HCT116 (cell line): ENCODE results near the gene CSAD. TPM values are rescaled to one million over a fixed set of nuclear protein-coding genes. Genes with fewer than 3 reads are reported as not detected.

ENCODE experiments used
- ATAC-seq: fragments of 200-7000 bp; cut with Tn5 transposase; 2 replicates; pipeline ENCODE4 v1.9.1; 2020; ENCODE audit warnings: mild to moderate bottlenecking, moderate library complexity
- BruUV-seq: library from RNA; stranded (reverse); fragments of 400-500 nt; replicated peaks from 2 replicates; lab custom pipeline; 2021; lab: Mats Ljungman, UMichigan
- CTCF ChIA-PET: fragments of 300-600 bp; sonication (Branson Sonifier 250); formaldehyde crosslinking; loops from one replicate; lab custom pipeline; 2021; ENCODE audit warnings: antibody characterized with exemption; lab: Charles Lee
- POLR2A ChIA-PET: fragments of 300-600, 350-600 bp; sonication (Branson Sonifier 250); formaldehyde crosslinking; loops from one replicate; lab custom pipeline; 2021; ENCODE audit warnings: antibody characterized with exemption; lab: Charles Lee
- RAD21 ChIA-PET, 2 experiments: fragments of 300-600 bp; sonication (Branson Sonifier 250); formaldehyde crosslinking; loops; one replicate each; lab custom pipeline; 2023; ENCODE audit warnings: low total read pairs in 2 of 2; ENCODE audit not compliant: uncharacterized antibody in 2 of 2, unreplicated experiment in 2 of 2, low non-redundant PET in 1 of 2; lab: Charles Lee
- DNase-seq: peaks from one replicate; pipeline ENCODE4 v3.0.0-alpha.2; 2010; ENCODE audit warnings: low read depth, low spot score
- H2AFZ ChIP-seq: fragments of 200-600 bp; shearing (Covaris generic), sonication (generic); 2 replicates; pipeline ENCODE4 v1.6.1; 2017; ENCODE audit warnings: low read depth, mixed run types, mixed read lengths, antibody characterized with exemption, low read length; ENCODE audit not compliant: poor library complexity, severe bottlenecking
- H3K27ac ChIP-seq: 2 replicates; pipeline ENCODE4 v1.5.1; 2012; ENCODE audit warnings: low read depth, low read length
- H3K27me3 ChIP-seq: fragments of 200-600 bp; sonication (generic); 2 replicates; pipeline ENCODE4 v1.6.1; 2016; ENCODE audit warnings: mixed run types, low read length, mixed read lengths; ENCODE audit not compliant: insufficient read depth
- H3K36me3 ChIP-seq, 2 experiments: fragments of 200-500 bp in 1 of 2; fragments of 200-600 bp in 1 of 2; sonication (Bioruptor generic) in 1 of 2; sonication (generic) in 1 of 2; 2 replicates each; pipeline versions ENCODE4 v1.5.1 to v1.6.1; 2014 to 2016; ENCODE audit warnings: low read length in 2 of 2, inconsistent platforms in 1 of 2, mixed read lengths in 1 of 2, mixed run types in 1 of 2; ENCODE audit not compliant: insufficient read depth in 2 of 2, control insufficient read depth in 1 of 2
- H3K4me1 ChIP-seq, 2 experiments: fragments of 200-600 bp in 1 of 2; sonication (generic) in 1 of 2; 2 replicates each; pipeline versions ENCODE4 v1.5.1 to v1.6.1; 2012 to 2017; ENCODE audit warnings: low read length in 2 of 2, inconsistent platforms in 1 of 2, mild to moderate bottlenecking in 1 of 2, mixed read lengths in 1 of 2, mixed run types in 1 of 2, moderate library complexity in 1 of 2; ENCODE audit not compliant: insufficient read depth in 2 of 2, control insufficient read depth in 1 of 2
- H3K4me2 ChIP-seq: fragments of 200-600 bp; sonication (generic); 2 replicates; pipeline ENCODE4 v1.6.1; 2017; ENCODE audit warnings: mixed run types, low read length, mixed read lengths
- H3K4me3 ChIP-seq, 2 experiments: fragments of 200-600 bp in 1 of 2; sonication (generic) in 1 of 2; replicated peaks in 1 of 2; 2 replicates each; pipeline ENCODE4 v1.5.1; 2011 to 2016; ENCODE audit warnings: low read length in 2 of 2, control low read depth in 1 of 2, low read depth in 1 of 2, mild to moderate bottlenecking in 1 of 2, mixed read lengths in 1 of 2, mixed run types in 1 of 2
- H3K79me2 ChIP-seq: fragments of 200-600 bp; sonication (generic); 2 replicates; pipeline ENCODE4 v1.6.1; 2017; ENCODE audit warnings: mild to moderate bottlenecking, mixed run types, low read length, moderate library complexity, mixed read lengths; ENCODE audit not compliant: insufficient read depth
- H3K9ac ChIP-seq: fragments of 200-600 bp; sonication (generic); 2 replicates; pipeline ENCODE4 v1.6.1; 2016; ENCODE audit warnings: low read length, mixed read lengths
- H3K9me2 ChIP-seq: fragments of 200-600 bp; sonication (generic), shearing (Covaris generic); 2 replicates; pipeline ENCODE4 v1.6.1; 2017; ENCODE audit warnings: mixed run types, mild to moderate bottlenecking, moderate library complexity; ENCODE audit not compliant: insufficient read depth
- H3K9me3 ChIP-seq, 2 experiments: fragments of 200-500 bp in 1 of 2; fragments of 200-600 bp in 1 of 2; sonication (Bioruptor generic) in 1 of 2; sonication (generic) in 1 of 2; 2 replicates each; pipeline ENCODE4 v1.6.1; 2014 to 2017; ENCODE audit warnings: low read length in 2 of 2, mixed read lengths in 2 of 2, inconsistent platforms in 1 of 2, low read depth in 1 of 2, mild to moderate bottlenecking in 1 of 2, mixed run types in 1 of 2, moderate library complexity in 1 of 2; ENCODE audit not compliant: control insufficient read depth in 1 of 2, insufficient read depth in 1 of 2
- H4K20me1 ChIP-seq: fragments of 200-600 bp; sonication (generic), shearing (Covaris generic); 2 replicates; pipeline ENCODE4 v1.6.1; 2017; ENCODE audit warnings: mixed run types, mild to moderate bottlenecking, moderate library complexity; ENCODE audit not compliant: insufficient read depth
- CBX3 ChIP-seq: IDR thresholded peaks from 2 replicates; pipeline ENCODE4 v1.6.1; 2012; ENCODE audit warnings: low read depth
- JUND ChIP-seq: IDR thresholded peaks from 2 replicates; pipeline ENCODE4 v1.6.1; 2012
- MAX ChIP-seq: IDR thresholded peaks from 2 replicates; pipeline ENCODE4 v1.6.1; 2012
- RAD21 ChIP-seq: IDR thresholded peaks from 2 replicates; pipeline ENCODE4 v1.6.1; 2012; ENCODE audit warnings: low read depth, mild to moderate bottlenecking
- SRF ChIP-seq: IDR thresholded peaks from 2 replicates; pipeline ENCODE4 v1.6.1; 2012; ENCODE audit warnings: low read depth
- YY1 ChIP-seq: IDR thresholded peaks from 2 replicates; pipeline ENCODE4 v1.6.1; 2011; ENCODE audit warnings: low read length, low read depth, moderate library complexity, mild to moderate bottlenecking; ENCODE audit not compliant: insufficient replicate concordance; ENCODE audit errors: extremely low read depth
- intact Hi-C: fragments of 100-400 bp; cut with micrococcal nuclease; formaldehyde crosslinking; loops from 2 replicates; pipeline ENCODE4 v1.10.0; 2022
- total RNA-seq: library from RNA; stranded (reverse); gene quantifications from one replicate; pipeline ENCODE4 v1.2.1, GENCODE V29; 2021; ENCODE audit not compliant: unreplicated experiment

CSAD gene
- total RNA-seq, 1 experiment from 2014 or later, result 20.3 TPM

- no peaks in the 10 kb centered on the region for H3K9me3 ChIP-seq
- TF ChIP-seq MAX, result no peak
- ChIA-PET CTCF (interaction anchor here (1.0 kb wide), 1 partner anchor 18 kb away, joined by 3 read pairs; no protein-coding TSS in a partner anchor), RAD21 (no interaction called here), POLR2A (interaction anchor here (1.3 kb wide), 1 partner anchor 11 kb away, joined by 3 read pairs; no protein-coding TSS in a partner anchor)
- H3K79me2 ChIP-seq, result no peaks in the 10 kb centered on the region
- no peak overlapping the region for H3K9ac ChIP-seq
- H2AFZ ChIP-seq, result no peak overlapping the region
- H4K20me1 ChIP-seq, result no peaks in the 10 kb centered on the region
- no peak overlapping the region for H3K27ac ChIP-seq
- peaks cover 7 to 13% of the 10 kb centered on the region in 2 experiments; a peak in 3 of 4 replicates for H3K4me1 ChIP-seq
- no peaks in the 10 kb centered on the region for H3K9me2 ChIP-seq
- no peak overlapping the region for H3K4me2 ChIP-seq
- no TSS peak for BruUV-seq
- peaks cover 9 to 27% of the 10 kb centered on the region in 2 experiments for H3K36me3 ChIP-seq
- intact Hi-C loops, result no loop called here
- ATAC-seq (no peak), DNase-seq (no peak)
- H3K27me3 ChIP-seq, result no peaks in the 10 kb centered on the region
- H3K4me3 ChIP-seq, result no peak overlapping the region
Observed at GRCh38 chr12:53208877-53209463, 28.2 kb upstream of the CSAD start.

- no TSS peak for BruUV-seq
- Histone ChIP-seq H3K4me1 (peaks cover 7 to 13% of the 10 kb centered on the region in 2 experiments; a peak in 3 of 4 replicates), H3K27ac (no peak overlapping the region), H3K9me2 (no peaks in the 10 kb centered on the region), H3K79me2 (no peaks in the 10 kb centered on the region), H2AFZ (no peak overlapping the region), H3K36me3 (peaks cover 9 to 23% of the 10 kb centered on the region in 2 experiments), H3K9ac (no peak overlapping the region), H3K4me2 (no peak overlapping the region), H4K20me1 (no peaks in the 10 kb centered on the region), H3K27me3 (no peaks in the 10 kb centered on the region), H3K4me3 (no peak overlapping the region), H3K9me3 (no peaks in the 10 kb centered on the region)
- DNase-seq, result no peak
- TF ChIP-seq RAD21 (no peak), JUND (no peak), YY1 (no peak), CBX3 (no peak), SRF (no peak)
- intact Hi-C loops, result no loop called here
- ChIA-PET RAD21 (no interaction called here), POLR2A (interaction anchor here (1.3 kb wide), 1 partner anchor 11 kb away, joined by 3 read pairs; no protein-coding TSS in a partner anchor), CTCF (interaction anchor here (1.0 to 1.3 kb wide), 2 partner anchors 11 to 18 kb away, joined by 3 to 4 read pairs; no protein-coding TSS in a partner anchor)
- ATAC-seq, result no peak
Observed at GRCh38 chr12:53208435-53208834, 27.7 kb upstream of the CSAD start.
